ENCODE results near the gene TINCR. TPM values are rescaled to one million over a fixed set of nuclear protein-coding genes. Genes with fewer than 3 reads are reported as not detected.

The TINCR gene
- total and polyA plus RNA-seq, 2 experiments from 2014 or later, result 1.9 to 2.4 TPM

DNA sequence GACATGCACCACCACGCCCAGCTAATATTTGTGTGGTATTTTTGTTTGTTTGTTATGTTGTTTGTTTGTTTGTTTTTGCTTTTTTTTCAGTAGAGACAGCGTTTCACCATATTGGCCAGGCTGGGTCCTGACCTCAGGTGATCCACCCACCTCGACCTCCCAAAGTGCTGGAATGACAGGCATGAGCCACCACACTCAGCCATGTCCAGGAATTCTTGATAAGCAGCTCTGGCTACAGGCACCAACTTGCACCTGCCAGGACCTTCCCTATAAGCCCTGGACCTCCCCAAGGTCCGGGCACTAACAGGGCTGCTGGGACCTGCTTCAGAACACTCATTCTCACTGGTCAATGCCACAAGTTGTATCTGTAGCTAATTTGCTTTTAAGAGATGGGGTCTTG lies 48.7 kb downstream of the TINCR start:
- H3K4me1 ChIP-seq (ENCODE audit: low read depth), result peaks cover 9% of the 10 kb centered on the region
- no peaks in the 10 kb centered on the region for H3K9me3 ChIP-seq (ENCODE audit: low read depth)
- DNase-seq (ENCODE audit: low read depth in 1 of 2, low spot score in 1 of 2), result no peak
- H3K4me3 ChIP-seq, result no peak overlapping the region
- no peak overlapping the region for H3K27ac ChIP-seq
- no peaks in the 10 kb centered on the region for H3K36me3 ChIP-seq
- TF ChIP-seq, protein P1, sequence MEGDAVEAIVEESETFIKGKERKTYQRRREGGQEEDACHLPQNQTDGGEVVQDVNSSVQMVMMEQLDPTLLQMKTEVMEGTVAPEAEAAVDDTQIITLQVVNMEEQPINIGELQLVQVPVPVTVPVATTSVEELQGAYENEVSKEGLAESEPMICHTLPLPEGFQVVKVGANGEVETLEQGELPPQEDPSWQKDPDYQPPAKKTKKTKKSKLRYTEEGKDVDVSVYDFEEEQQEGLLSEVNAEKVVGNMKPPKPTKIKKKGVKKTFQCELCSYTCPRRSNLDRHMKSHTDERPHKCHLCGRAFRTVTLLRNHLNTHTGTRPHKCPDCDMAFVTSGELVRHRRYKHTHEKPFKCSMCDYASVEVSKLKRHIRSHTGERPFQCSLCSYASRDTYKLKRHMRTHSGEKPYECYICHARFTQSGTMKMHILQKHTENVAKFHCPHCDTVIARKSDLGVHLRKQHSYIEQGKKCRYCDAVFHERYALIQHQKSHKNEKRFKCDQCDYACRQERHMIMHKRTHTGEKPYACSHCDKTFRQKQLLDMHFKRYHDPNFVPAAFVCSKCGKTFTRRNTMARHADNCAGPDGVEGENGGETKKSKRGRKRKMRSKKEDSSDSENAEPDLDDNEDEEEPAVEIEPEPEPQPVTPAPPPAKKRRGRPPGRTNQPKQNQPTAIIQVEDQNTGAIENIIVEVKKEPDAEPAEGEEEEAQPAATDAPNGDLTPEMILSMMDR (IDR thresholded peaks at IDR 0.05; ENCODE audit: low read depth, low read length), result no peak
- H3K27me3 ChIP-seq, result no peaks in the 10 kb centered on the region

DNA sequence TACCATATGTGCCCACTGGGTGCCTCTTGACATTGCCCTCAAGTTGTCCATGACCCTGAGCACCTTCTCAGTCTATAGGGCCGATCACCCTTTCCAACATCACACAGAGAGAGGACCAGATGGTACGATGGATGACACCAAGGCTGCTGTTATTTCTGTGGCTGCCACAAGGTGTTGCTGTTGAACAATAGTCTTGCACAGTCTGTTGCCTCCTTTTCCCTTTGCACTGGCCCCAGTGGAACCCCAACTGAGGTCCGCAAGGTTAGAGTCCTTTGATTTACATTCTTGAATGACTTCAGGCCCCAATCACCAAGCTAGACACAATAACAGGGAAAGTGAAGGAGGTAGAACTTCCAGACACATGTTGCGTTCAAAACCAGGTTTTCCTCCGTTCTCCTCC lies 52.0 kb downstream of the TINCR start:
- no peak for DNase-seq (ENCODE audit: low read depth in 1 of 2, low spot score in 1 of 2)
- no peak overlapping the region for H3K4me3 ChIP-seq
- H3K4me1 ChIP-seq (ENCODE audit: low read depth), result no peaks in the 10 kb centered on the region
- no peaks in the 10 kb centered on the region for H3K27me3 ChIP-seq
- no peaks in the 10 kb centered on the region for H3K36me3 ChIP-seq
- no peaks in the 10 kb centered on the region for H3K9me3 ChIP-seq (ENCODE audit: low read depth)
- TF ChIP-seq, protein P1 (IDR thresholded peaks at IDR 0.05; ENCODE audit: low read depth, low read length), result no peak
- no peak overlapping the region for H3K27ac ChIP-seq

DNA sequence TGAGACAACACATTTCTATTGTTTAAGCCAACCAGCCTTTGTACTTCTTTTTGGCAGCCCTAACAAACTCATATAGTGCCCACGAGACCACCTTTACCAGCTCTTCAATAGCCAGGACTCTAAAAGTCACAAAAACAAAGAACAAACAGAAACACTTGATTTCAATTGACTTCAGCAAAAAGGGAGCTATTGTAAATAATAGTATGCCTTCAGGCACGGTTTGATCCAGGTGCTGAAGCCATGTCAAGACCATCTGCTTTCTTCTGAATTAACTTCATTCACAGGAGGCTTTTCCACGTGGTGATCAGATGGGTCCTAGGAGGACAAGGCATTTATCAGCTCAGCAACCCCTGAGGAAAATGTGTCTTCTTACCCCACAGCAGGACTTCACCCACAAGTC lies 53.8 kb downstream of the TINCR start:
- no peak overlapping the region for H3K4me3 ChIP-seq
- H3K9me3 ChIP-seq (ENCODE audit: low read depth), result no peaks in the 10 kb centered on the region
- DNase-seq (ENCODE audit: low read depth in 1 of 2, low spot score in 1 of 2), result no peak
- TF ChIP-seq, protein P1 (IDR thresholded peaks at IDR 0.05; ENCODE audit: low read depth, low read length), result no peak
- H3K27me3 ChIP-seq, result no peaks in the 10 kb centered on the region
- no peak overlapping the region for H3K27ac ChIP-seq
- no peaks in the 10 kb centered on the region for H3K36me3 ChIP-seq
- no peaks in the 10 kb centered on the region for H3K4me1 ChIP-seq (ENCODE audit: low read depth)

DNA sequence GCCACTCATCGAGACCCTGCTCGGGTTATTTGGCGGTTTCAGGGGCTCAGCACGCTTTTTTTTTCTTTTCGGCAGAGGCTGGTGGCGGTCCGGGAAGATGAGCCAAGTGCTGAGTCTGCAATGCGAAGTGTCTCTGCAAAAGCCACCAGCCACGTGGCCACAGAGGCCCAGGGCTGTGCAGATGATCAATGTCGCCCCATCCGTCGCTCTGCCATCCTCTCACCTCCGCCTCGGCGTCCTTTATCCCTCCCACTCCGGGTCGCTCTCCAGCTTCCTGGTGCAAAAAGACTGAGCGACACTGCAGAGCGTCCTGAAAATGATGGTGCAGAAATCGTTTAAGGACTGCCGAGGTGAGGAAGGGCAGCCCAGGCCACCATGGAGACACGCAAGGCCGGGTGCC lies 55.0 kb downstream of the TINCR start:
- TF ChIP-seq, protein P1 (IDR thresholded peaks at IDR 0.05; ENCODE audit: low read depth, low read length), result no peak
- H3K4me3 ChIP-seq, result no peak overlapping the region
- H3K27ac ChIP-seq, result no peak overlapping the region
- no peak for DNase-seq (ENCODE audit: low read depth in 1 of 2, low spot score in 1 of 2)
- no peaks in the 10 kb centered on the region for H3K36me3 ChIP-seq
- no peaks in the 10 kb centered on the region for H3K9me3 ChIP-seq (ENCODE audit: low read depth)
- H3K27me3 ChIP-seq, result no peaks in the 10 kb centered on the region
- H3K4me1 ChIP-seq (ENCODE audit: low read depth), result no peaks in the 10 kb centered on the region

Other genes with a start within 250 kb of the TINCR start
- gene PTPRS, start 227.1 kb downstream of the TINCR start, total RNA-seq, result 247 and 351 TPM in 2 replicates
- 46.0 and 68.7 TPM in 2 replicates for gene PTPRS, start 227.1 kb downstream of the TINCR start, polyA plus RNA-seq
- gene ZNRF4, start 112.5 kb downstream of the TINCR start, total RNA-seq, result not detected in 2 replicates
- 0.60 TPM in 1 of 2 replicates, not detected in the other for gene ZNRF4, start 112.5 kb downstream of the TINCR start, polyA plus RNA-seq
- gene SAFB2, start 54.8 kb upstream of the TINCR start, total RNA-seq, result 36.3 and 55.5 TPM in 2 replicates
- 66.3 and 71.8 TPM in 2 replicates for gene SAFB2, start 54.8 kb upstream of the TINCR start, polyA plus RNA-seq
- 79.5 and 108 TPM in 2 replicates for gene SAFB, start 55.1 kb upstream of the TINCR start, total RNA-seq
- gene SAFB, start 55.1 kb upstream of the TINCR start, polyA plus RNA-seq, result 127 and 161 TPM in 2 replicates
- 59.1 and 90.7 TPM in 2 replicates for gene MICOS13, start 112.6 kb upstream of the TINCR start, total RNA-seq
- 134 and 173 TPM in 2 replicates for gene MICOS13, start 112.6 kb upstream of the TINCR start, polyA plus RNA-seq
- gene HSD11B1L, start 113.1 kb upstream of the TINCR start, total RNA-seq, result 62.5 and 80.5 TPM in 2 replicates
- 60.1 and 61.9 TPM in 2 replicates for gene HSD11B1L, start 113.1 kb upstream of the TINCR start, polyA plus RNA-seq
- gene RPL36, start 122.3 kb upstream of the TINCR start, total RNA-seq, result 829 and 1,053 TPM in 2 replicates
- 982 and 1,206 TPM in 2 replicates for gene RPL36, start 122.3 kb upstream of the TINCR start, polyA plus RNA-seq
- gene LONP1, start 152.2 kb upstream of the TINCR start, total RNA-seq, result 125 and 151 TPM in 2 replicates
- 110 TPM in 2 replicates for gene LONP1, start 152.2 kb upstream of the TINCR start, polyA plus RNA-seq
- 0.11 TPM in 1 of 2 replicates, not detected in the other for gene CATSPERD, start 152.7 kb upstream of the TINCR start, total RNA-seq
- not detected in 2 replicates for gene CATSPERD, start 152.7 kb upstream of the TINCR start, polyA plus RNA-seq
- 3.6 and 4.9 TPM in 2 replicates for gene PRR22, start 216.8 kb upstream of the TINCR start, total RNA-seq
- 1.9 and 9.7 TPM in 2 replicates for gene PRR22, start 216.8 kb upstream of the TINCR start, polyA plus RNA-seq
- gene DUS3L, start 223.2 kb upstream of the TINCR start, total RNA-seq, result 40.9 and 43.4 TPM in 2 replicates
- gene DUS3L, start 223.2 kb upstream of the TINCR start, polyA plus RNA-seq, result 25.0 and 39.1 TPM in 2 replicates
- gene NRTN, start 237.1 kb upstream of the TINCR start, total RNA-seq, result 28.2 and 36.1 TPM in 2 replicates
- 68.2 and 85.8 TPM in 2 replicates for gene NRTN, start 237.1 kb upstream of the TINCR start, polyA plus RNA-seq